GM19395 (cell line): ENCODE data around the gene ADAMTS1.

Experiments used
- ATAC-seq: cut with Tn5 transposase; IDR thresholded peaks from one replicate; pipeline ENCODE4 v1.9.1; 2021; ENCODE audit warnings: mild to moderate bottlenecking, moderate library complexity; ENCODE audit not compliant: unreplicated experiment

The ADAMTS1 gene

GRCh38 chr21:26814386-26814785 lies 30.8 kb downstream of the ADAMTS1 start:
- ATAC-seq, result no peak

GRCh38 chr21:26813426-26813998 lies 31.7 kb downstream of the ADAMTS1 start:
- ATAC-seq, result no peak

GRCh38 chr21:26812173-26812572 lies 33.0 kb downstream of the ADAMTS1 start:
- ATAC-seq, result no peak

GRCh38 chr21:26811482-26811881 lies 33.7 kb downstream of the ADAMTS1 start:
- no peak for ATAC-seq

- ATAC-seq, result no peak
Observed at GRCh38 chr21:26810676-26811415, 34.4 kb downstream of the ADAMTS1 start.

GRCh38 chr21:26810266-26810665 lies 34.9 kb downstream of the ADAMTS1 start:
- ATAC-seq, result no peak

- no peak for ATAC-seq
Observed at GRCh38 chr21:26809745-26810144, 35.5 kb downstream of the ADAMTS1 start.

- no peak for ATAC-seq
Observed at GRCh38 chr21:26806801-26807295, 38.4 kb downstream of the ADAMTS1 start.

GRCh38 chr21:26804895-26805609 lies 40.2 kb downstream of the ADAMTS1 start:
- ATAC-seq, result no peak

- no peak for ATAC-seq
Observed at GRCh38 chr21:26801498-26801897, 43.7 kb downstream of the ADAMTS1 start.

- no peak for ATAC-seq
Observed at GRCh38 chr21:26800970-26801431, 44.2 kb downstream of the ADAMTS1 start.

GRCh38 chr21:26800455-26800854 lies 44.8 kb downstream of the ADAMTS1 start:
- ATAC-seq, result no peak

- no peak for ATAC-seq
Observed at GRCh38 chr21:26800001-26800400, 45.2 kb downstream of the ADAMTS1 start.

- no peak for ATAC-seq
Observed at GRCh38 chr21:26798856-26799751, 46.1 kb downstream of the ADAMTS1 start.

GRCh38 chr21:26797878-26798456 lies 47.2 kb downstream of the ADAMTS1 start:
- no peak for ATAC-seq

GRCh38 chr21:26795866-26796329 lies 49.3 kb downstream of the ADAMTS1 start:
- no peak for ATAC-seq

- ATAC-seq, result no peak
Observed at GRCh38 chr21:26795412-26795805, 49.8 kb downstream of the ADAMTS1 start.

GRCh38 chr21:26794597-26795411 lies 50.4 kb downstream of the ADAMTS1 start:
- ATAC-seq, result no peak

- ATAC-seq, result no peak
Observed at GRCh38 chr21:26790296-26790695, 54.9 kb downstream of the ADAMTS1 start.
